Kidney epithelial cell (primary cell): ENCODE results near the gene KIF26B. TPM values are rescaled to one million over a fixed set of nuclear protein-coding genes. Genes with fewer than 3 reads are reported as not detected.

ENCODE experiments used
- DNase-seq: peaks from one replicate; pipeline ENCODE4 v3.0.0-alpha.2; 2010; ENCODE audit warnings: low read depth
- H3K27me3 ChIP-seq: 2 replicates; pipeline ENCODE4 v1.6.0; 2011; ENCODE audit warnings: low read length; ENCODE audit not compliant: control insufficient read depth, insufficient read depth
- H3K36me3 ChIP-seq: 2 replicates; pipeline ENCODE4 v1.5.1; 2011; ENCODE audit warnings: low read length; ENCODE audit not compliant: control insufficient read depth, insufficient read depth
- H3K4me3 ChIP-seq: 2 replicates; pipeline ENCODE4 v1.5.1; 2011; ENCODE audit warnings: low read depth, mild to moderate bottlenecking, control low read depth, low read length
- total RNA-seq: library from RNA; depleted of rRNA; stranded (reverse); fragments of >200 nt; gene quantifications from 2 replicates; pipeline ENCODE4 v1.2.3, GENCODE V29; 2015
- TF ChIP-seq, protein P1 (sequence below): IDR thresholded peaks from 2 replicates; pipeline ENCODE4 v1.5.1; 2011; ENCODE audit warnings: mild to moderate bottlenecking, moderate library complexity, low read length, control low read depth, inconsistent platforms; ENCODE audit not compliant: insufficient read depth, poor library complexity, severe bottlenecking

Gene KIF26B
- total RNA-seq, 1 donor from 2014 or later: 14.6 TPM

DNA sequence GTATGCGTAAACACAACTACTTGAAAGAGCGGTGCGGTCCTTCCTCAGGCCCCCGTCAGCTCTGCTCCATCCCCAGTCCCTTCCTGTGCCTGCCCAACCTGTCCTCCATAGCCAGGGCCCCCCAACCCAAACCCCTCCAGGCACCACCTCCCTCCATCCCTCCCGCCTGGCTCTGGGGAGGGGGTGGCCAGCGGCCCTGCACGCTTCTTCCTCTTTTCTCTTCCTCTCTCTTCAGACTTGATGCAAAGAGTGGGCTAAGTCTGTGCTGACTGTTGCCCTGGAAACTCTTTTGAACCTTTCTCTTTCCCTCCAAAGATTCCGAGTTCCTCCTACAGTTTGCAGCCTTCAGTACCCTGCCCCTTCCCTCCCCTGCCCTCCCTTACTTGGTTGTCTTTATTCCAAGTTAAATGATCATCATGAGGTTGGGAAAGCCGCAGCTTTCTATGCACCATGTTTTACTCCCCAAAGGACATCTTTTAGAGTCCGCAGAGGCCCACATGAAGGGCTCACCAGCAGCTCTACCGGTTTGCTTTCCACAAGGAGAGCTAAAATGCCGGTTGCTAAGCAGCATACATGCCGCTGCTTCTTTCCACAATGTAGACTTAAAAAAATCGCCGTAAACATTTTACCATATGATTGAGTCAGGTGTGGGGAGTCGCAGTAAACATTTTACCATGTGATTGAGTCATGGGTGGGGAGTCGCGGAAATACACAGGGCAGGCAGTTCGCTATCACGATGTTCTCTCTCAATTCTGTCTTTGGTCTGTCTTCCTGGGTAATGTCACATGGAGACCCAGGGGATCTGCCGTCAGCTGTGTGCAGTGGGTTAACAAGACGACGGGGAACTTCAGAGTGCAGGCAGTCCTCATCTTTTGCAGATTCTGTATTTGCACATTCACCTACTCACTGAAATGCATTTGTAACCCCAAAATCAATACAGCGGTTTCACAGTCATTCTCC, 525.3 kb downstream of the KIF26B start:
- Histone ChIP-seq H3K27me3 (no peaks in the 10 kb centered on the region), H3K36me3 (no peaks in the 10 kb centered on the region), H3K4me3 (no peak overlapping the region)
- no peak for DNase-seq
- TF ChIP-seq, protein P1, sequence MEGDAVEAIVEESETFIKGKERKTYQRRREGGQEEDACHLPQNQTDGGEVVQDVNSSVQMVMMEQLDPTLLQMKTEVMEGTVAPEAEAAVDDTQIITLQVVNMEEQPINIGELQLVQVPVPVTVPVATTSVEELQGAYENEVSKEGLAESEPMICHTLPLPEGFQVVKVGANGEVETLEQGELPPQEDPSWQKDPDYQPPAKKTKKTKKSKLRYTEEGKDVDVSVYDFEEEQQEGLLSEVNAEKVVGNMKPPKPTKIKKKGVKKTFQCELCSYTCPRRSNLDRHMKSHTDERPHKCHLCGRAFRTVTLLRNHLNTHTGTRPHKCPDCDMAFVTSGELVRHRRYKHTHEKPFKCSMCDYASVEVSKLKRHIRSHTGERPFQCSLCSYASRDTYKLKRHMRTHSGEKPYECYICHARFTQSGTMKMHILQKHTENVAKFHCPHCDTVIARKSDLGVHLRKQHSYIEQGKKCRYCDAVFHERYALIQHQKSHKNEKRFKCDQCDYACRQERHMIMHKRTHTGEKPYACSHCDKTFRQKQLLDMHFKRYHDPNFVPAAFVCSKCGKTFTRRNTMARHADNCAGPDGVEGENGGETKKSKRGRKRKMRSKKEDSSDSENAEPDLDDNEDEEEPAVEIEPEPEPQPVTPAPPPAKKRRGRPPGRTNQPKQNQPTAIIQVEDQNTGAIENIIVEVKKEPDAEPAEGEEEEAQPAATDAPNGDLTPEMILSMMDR: no peak

DNA sequence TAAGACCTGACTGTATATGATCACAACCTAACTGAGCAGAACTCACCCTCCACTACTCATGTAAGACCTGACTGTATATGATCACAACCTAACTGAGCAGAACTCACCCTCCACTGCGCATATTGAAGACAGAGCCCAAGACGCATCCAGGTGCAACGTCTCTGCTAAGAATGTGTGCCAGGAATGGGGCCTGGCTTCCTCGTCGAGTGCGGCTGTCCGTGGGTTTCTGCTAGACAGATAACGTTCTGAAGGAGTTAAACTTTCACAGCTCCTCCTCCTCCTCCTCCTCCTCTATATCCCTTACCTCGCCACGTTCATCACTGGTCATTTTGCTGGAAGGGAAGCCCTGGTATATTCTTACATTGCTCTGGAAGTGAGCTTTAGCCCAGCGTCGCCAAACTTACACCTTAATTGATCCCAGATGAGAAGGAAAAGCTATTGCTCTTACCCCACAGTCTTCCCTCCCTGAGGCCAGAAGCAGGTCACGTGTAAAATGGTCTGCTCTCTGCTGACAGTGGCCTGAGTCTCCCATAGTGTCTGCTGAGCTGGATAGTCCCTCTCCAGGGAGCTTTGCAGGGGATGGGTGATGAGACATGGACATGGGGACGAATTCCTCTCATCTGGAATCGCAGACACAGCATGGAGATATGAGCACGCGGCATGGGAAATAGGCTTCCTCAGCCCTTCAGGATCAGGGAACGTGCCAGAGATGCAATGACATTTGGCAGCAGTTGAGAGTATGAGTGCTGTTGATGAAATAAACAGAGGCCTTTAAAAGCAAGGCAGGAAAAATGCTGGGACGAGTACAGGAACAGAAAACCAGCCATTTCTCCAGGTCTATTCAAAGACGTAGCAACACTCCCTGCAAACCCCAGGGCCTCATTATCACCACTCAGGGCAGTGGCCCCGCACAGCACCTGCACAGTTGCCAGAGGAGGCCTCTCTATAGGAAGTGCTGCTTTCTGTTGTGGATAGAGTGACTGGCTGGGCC, 528.1 kb downstream of the KIF26B start:
- DNase-seq: no peak
- no peaks in the 10 kb centered on the region for H3K27me3 ChIP-seq
- H3K36me3 ChIP-seq: peaks cover 1% of the 10 kb centered on the region
- H3K4me3 ChIP-seq: no peak overlapping the region
- TF ChIP-seq, protein P1: no peak

DNA sequence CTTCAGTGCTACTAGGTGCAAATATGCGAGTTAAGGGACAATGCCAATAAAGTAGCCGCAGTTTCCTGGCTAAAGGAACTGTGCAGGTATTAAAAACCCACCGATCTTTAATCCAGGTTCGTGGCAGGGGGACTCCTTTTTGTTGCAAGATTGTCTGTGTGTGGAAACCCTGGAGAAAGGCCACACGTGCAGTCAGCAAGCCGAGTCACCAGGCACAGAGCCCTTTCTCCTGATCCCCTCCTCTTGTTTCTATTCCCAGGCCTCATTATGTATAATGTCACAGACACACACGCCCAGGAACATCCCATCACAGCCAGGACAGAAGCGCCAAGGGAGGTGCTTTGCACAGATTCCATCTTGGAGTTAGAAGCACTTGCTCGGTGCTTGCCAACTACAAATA, 528.9 kb downstream of the KIF26B start:
- H3K27me3 ChIP-seq: no peaks in the 10 kb centered on the region
- no peak for DNase-seq
- H3K36me3 ChIP-seq: peaks cover 1% of the 10 kb centered on the region
- TF ChIP-seq, protein P1: no peak
- H3K4me3 ChIP-seq: no peak overlapping the region

DNA sequence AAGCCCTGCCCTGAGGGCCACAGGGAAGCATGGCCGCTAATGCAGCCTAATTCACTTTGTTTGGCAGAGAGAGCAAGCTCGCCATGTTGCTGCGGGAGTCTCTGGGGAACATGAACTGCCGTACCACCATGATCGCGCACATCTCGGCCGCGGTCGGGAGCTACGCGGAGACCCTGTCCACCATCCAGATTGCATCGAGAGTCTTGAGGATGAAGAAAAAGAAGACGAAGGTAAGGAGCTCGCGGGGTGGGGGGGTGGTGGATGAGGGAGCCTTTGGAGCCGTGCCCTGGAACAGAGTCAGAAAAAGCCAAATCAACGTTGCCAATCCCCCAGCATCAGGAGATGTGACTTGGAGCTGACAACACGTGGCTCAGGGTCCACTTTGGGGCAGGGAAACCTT, 529.4 kb downstream of the KIF26B start:
- no peaks in the 10 kb centered on the region for H3K27me3 ChIP-seq
- H3K36me3 ChIP-seq: peaks cover 1% of the 10 kb centered on the region
- TF ChIP-seq, protein P1: no peak
- H3K4me3 ChIP-seq: no peak overlapping the region
- no peak for DNase-seq

DNA sequence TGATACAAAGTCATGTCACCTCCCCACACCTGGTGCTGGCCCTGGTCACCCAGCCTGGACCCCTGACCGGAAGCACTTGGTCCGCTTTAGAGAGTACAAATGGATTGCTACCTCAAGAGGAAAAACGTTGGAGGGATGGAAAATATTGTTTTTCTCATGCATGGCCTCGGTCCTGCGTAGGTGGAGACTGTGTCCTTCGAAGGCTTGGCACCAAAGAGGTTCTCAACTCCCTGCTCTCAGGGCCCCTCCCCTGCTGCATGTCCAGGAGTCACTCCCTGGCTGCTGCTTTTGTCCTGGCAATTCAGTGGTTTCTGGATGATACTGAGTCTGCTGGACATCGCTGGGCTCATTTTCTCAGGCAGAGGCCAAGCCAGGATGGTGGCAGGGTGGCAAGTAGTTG, 529.8 kb downstream of the KIF26B start:
- peaks cover 1% of the 10 kb centered on the region for H3K36me3 ChIP-seq
- no peaks in the 10 kb centered on the region for H3K27me3 ChIP-seq
- TF ChIP-seq, protein P1: no peak

More for the DNA sequence above, 529.8 kb downstream of the KIF26B start:
- H3K4me3 ChIP-seq: no peak overlapping the region
- DNase-seq: no peak
